HEK293 (cell line): ENCODE data around the gene CDK3.

ENCODE experiments used
- BCL11A ChIP-seq: fragments of 450-650 bp; formaldehyde crosslinking; IDR thresholded peaks from 2 replicates; pipeline ENCODE4 v1.5.1; 2016; ENCODE audit warnings: low read depth, missing biosample characterization, missing genetic modification characterization
- KLF16 ChIP-seq: fragments of 450-650 bp; formaldehyde crosslinking; IDR thresholded peaks from 2 replicates; pipeline ENCODE4 v1.5.1; 2017; ENCODE audit warnings: missing biosample characterization, missing genetic modification characterization
- ZBTB7A ChIP-seq: fragments of 450-650 bp; formaldehyde crosslinking; IDR thresholded peaks from 2 replicates; pipeline ENCODE4 v1.5.1; 2016; ENCODE audit warnings: low read depth, missing biosample characterization, missing genetic modification characterization
- ZNF184 ChIP-seq: fragments of 450-650 bp; IDR thresholded peaks from 2 replicates; pipeline ENCODE4 v1.5.1; 2018; ENCODE audit warnings: missing biosample characterization, mild to moderate bottlenecking, missing genetic modification characterization
- TF ChIP-seq, protein P1 (sequence below): fragments of 450-650 bp; formaldehyde crosslinking; IDR thresholded peaks from 2 replicates; pipeline ENCODE4 v1.5.1; 2016; ENCODE audit warnings: missing biosample characterization, missing genetic modification characterization

DNA sequence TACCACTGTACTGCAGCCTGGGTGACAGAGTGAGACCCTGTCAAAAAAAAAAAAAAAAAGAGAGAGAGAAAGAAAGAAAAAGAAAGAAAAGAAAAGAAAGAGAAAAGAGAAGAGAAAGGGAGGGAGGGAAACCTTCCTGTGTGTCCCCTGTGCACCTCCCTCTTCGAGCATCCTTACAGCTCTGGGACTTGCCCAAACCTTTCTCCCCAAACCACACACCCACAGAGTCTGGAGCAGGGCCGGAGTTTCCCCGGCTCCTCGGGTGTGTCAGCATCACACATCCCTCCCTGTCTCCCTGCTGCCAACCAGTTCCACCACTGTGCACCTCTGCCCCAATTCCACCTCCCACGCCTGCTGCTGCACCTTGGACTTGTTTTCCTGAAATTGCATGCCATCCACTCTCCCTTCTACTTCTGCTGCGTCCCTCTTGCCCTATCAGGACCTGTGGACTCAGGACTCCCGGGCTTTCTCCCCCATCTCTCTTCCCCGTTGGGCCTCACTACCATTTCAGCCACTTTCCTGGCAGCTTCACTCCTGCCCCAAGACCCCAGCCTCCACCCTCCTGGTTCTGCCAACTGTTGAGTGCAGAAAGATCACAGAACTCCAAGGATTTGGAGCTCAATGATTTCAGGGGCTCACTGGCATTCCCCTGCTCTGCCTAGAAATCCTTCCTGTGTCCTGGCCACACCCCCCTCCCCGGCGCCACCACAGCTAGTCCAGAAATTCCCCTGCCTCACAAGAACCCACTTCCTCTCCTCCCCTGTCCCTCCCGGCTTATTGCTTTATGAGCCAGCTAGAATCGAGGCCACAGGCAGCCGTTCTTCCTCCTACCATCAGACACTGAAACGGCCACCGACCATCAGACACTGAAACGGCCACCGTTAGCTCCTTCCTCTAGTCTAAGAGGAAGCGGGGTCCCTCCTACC, 3.7 kb upstream of the CDK3 start:
- no peak for TF ChIP-seq KLF16 (tag by site-specific recombination)
- no peak for TF ChIP-seq BCL11A (tag by site-specific recombination)
- no peak for TF ChIP-seq ZBTB7A (tag by site-specific recombination)
- TF ChIP-seq, protein P1, sequence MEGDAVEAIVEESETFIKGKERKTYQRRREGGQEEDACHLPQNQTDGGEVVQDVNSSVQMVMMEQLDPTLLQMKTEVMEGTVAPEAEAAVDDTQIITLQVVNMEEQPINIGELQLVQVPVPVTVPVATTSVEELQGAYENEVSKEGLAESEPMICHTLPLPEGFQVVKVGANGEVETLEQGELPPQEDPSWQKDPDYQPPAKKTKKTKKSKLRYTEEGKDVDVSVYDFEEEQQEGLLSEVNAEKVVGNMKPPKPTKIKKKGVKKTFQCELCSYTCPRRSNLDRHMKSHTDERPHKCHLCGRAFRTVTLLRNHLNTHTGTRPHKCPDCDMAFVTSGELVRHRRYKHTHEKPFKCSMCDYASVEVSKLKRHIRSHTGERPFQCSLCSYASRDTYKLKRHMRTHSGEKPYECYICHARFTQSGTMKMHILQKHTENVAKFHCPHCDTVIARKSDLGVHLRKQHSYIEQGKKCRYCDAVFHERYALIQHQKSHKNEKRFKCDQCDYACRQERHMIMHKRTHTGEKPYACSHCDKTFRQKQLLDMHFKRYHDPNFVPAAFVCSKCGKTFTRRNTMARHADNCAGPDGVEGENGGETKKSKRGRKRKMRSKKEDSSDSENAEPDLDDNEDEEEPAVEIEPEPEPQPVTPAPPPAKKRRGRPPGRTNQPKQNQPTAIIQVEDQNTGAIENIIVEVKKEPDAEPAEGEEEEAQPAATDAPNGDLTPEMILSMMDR (tag by site-specific recombination), result no peak
- no peak for TF ChIP-seq ZNF184 (tag by site-specific recombination)
